ENCODE measurements around the gene RASEF.
"Not testable (repeated sequence)": the region's sequence is repeated elsewhere in the genome, so short reads cannot be mapped to it uniquely, and the experiment has no call there.

DNA sequence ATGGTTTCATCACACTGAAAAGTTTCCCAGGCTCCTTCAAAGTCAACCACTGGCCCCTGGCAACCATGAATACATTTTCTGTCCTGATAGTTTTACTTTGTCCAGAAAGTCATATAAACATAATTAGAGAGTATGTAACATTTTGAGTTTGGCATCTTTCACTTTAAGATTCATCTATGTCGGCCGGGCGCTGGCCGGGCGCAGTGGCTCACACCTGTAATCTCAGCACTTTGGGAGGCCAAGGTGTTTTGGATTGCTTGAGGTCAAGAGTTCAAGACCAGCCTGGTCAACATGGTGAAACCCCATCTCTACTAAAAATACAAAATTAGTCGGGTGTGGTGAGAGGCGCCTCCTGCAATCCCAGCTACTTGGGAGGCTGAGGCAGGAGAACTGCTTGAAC is 126.4 kb downstream of the RASEF start:
- TF ChIP-seq, protein P1, sequence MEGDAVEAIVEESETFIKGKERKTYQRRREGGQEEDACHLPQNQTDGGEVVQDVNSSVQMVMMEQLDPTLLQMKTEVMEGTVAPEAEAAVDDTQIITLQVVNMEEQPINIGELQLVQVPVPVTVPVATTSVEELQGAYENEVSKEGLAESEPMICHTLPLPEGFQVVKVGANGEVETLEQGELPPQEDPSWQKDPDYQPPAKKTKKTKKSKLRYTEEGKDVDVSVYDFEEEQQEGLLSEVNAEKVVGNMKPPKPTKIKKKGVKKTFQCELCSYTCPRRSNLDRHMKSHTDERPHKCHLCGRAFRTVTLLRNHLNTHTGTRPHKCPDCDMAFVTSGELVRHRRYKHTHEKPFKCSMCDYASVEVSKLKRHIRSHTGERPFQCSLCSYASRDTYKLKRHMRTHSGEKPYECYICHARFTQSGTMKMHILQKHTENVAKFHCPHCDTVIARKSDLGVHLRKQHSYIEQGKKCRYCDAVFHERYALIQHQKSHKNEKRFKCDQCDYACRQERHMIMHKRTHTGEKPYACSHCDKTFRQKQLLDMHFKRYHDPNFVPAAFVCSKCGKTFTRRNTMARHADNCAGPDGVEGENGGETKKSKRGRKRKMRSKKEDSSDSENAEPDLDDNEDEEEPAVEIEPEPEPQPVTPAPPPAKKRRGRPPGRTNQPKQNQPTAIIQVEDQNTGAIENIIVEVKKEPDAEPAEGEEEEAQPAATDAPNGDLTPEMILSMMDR (IDR thresholded peaks at IDR 0.05) = not testable (repeated sequence)
- not testable (repeated sequence) for TF ChIP-seq POLR2A (IDR thresholded peaks at IDR 0.05)

All from uterus (tissue), 2 donors.